NB4 (cell line): ENCODE results near the gene PHRF1.

Experiments
- DNase-seq: peaks from one replicate; pipeline ENCODE4 v3.0.0; 2010; ENCODE audit warnings: low read depth
- H3K4me3 ChIP-seq: one replicate; pipeline ENCODE4 v1.5.1; 2011; ENCODE audit warnings: mild to moderate bottlenecking, low read depth, low read length, moderate library complexity
- MYC ChIP-seq: IDR thresholded peaks from 2 replicates; pipeline ENCODE4 v1.6.1; 2011; ENCODE audit warnings: low read depth, low read length
- POLR2A ChIP-seq: IDR thresholded peaks from 2 replicates; pipeline ENCODE4 v1.6.1; 2011; ENCODE audit warnings: mild to moderate bottlenecking; ENCODE audit not compliant: insufficient read length; ENCODE audit errors: extremely low read depth
- TF ChIP-seq, protein P1 (sequence below): IDR thresholded peaks from one replicate; pipeline ENCODE4 v1.5.1; 2012; ENCODE audit warnings: low read depth, low read length
- TF ChIP-seq, protein P2 (sequence below): IDR thresholded peaks from 2 replicates; pipeline ENCODE4 v1.6.1; 2011; ENCODE audit warnings: low read depth, low read length

Gene PHRF1

GRCh38 chr11:618856-619627 is 42.8 kb downstream of the PHRF1 start:
- no peak for DNase-seq
- no peak overlapping the region for H3K4me3 ChIP-seq
- TF ChIP-seq, protein P1, sequence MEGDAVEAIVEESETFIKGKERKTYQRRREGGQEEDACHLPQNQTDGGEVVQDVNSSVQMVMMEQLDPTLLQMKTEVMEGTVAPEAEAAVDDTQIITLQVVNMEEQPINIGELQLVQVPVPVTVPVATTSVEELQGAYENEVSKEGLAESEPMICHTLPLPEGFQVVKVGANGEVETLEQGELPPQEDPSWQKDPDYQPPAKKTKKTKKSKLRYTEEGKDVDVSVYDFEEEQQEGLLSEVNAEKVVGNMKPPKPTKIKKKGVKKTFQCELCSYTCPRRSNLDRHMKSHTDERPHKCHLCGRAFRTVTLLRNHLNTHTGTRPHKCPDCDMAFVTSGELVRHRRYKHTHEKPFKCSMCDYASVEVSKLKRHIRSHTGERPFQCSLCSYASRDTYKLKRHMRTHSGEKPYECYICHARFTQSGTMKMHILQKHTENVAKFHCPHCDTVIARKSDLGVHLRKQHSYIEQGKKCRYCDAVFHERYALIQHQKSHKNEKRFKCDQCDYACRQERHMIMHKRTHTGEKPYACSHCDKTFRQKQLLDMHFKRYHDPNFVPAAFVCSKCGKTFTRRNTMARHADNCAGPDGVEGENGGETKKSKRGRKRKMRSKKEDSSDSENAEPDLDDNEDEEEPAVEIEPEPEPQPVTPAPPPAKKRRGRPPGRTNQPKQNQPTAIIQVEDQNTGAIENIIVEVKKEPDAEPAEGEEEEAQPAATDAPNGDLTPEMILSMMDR = no peak
- TF ChIP-seq MYC (no peak), POLR2A (no peak)
- TF ChIP-seq, protein P2, sequence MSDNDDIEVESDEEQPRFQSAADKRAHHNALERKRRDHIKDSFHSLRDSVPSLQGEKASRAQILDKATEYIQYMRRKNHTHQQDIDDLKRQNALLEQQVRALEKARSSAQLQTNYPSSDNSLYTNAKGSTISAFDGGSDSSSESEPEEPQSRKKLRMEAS = no peak

DNA sequence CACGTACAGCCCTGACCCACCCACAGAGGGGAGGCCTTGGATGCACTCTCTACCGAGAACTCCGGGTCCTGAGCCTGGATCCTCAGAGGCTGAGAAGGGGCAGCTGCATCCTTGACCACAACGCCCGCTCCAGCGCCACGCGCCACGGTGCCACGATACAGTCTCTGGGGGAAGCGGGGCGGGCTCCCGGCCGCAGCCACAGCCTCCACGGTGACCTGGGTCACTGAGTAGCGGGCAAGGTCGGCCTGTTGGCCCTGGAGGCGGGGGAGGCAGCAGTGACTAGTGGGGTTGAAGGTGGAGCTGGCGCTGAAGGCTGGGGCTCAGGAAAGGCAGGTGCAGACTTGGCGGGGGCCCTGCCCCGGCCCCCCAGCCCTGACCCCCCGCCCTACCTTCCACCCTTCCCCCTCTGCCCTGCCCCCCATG is 43.4 kb downstream of the PHRF1 start:
- TF ChIP-seq, protein P1 = no peak
- no peak for TF ChIP-seq MYC
- TF ChIP-seq, protein P2 = no peak
- no peak for TF ChIP-seq POLR2A
- no peak overlapping the region for H3K4me3 ChIP-seq
- DNase-seq = no peak

DNA sequence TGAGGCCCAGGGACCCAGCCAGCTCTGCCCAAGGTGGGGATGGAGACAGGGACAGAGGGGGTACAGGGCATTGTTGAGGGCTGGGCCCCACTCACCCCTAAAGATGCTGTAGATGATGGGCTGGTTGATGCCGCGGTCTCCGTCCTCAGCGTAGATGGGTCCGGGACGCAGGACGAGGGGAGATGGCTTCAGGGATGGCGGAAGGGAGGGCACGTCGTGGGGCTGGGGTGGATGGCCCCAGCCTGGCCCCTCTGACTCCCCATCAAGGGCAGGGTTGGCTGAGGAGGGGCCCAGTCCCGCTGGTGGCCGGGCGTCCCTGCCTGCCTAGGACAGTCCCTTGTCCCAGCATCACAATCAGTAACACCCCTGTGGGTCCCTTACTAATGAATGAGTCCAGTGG is 43.9 kb downstream of the PHRF1 start:
- TF ChIP-seq, protein P1 = no peak
- no peak for TF ChIP-seq MYC
- TF ChIP-seq, protein P2 = no peak
- TF ChIP-seq POLR2A = no peak
- DNase-seq = no peak
- no peak overlapping the region for H3K4me3 ChIP-seq

DNA sequence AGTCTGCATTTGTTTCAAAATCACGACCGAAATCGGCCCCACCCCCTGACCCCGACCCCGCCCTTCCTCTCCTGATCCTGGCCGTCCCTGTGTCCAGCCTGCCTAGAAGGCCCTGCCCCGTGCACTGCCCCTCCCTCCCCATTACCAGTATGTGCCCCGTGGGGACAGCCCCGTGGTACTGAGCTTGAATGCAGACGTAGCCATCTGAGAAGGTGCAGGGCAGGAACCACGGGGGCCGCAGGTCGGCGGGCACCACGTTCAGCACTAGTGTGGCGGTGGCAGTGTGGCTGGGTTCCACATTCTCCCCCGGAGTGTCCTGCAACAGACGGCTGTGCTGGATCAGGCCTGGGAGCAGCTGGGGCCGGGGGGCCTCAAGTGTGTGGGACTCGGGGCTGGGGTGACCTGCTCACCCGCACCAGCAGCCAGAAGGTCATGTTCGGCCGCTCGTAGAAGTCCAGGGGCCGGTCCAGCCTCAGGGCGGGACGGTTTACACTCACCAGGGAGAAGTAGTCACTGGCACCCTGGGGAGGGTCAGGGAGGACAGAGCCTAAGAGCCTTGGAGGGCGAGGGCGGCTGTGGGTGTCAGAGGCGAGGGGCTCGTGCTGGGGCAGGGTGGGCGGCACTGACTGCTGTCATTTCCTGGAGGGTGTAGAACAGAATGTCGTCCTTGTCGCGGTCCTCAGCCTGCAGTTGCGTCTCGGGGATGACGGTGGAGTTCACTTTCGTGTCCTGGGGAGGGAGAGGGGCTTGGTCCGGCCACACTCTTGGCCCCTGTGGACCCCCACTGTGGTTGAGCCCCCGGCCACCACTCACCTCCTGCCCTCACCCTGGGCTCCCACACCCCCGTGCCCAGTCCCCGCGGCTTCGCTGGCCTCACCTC is 44.9 kb downstream of the PHRF1 start:
- no peak for TF ChIP-seq POLR2A
- TF ChIP-seq, protein P2 = no peak
- TF ChIP-seq MYC = no peak
- TF ChIP-seq, protein P1 = no peak
- H3K4me3 ChIP-seq = no peak overlapping the region
- no peak for DNase-seq

- no peak overlapping the region for H3K4me3 ChIP-seq
Measured at GRCh38 chr11:621838-622237, 45.6 kb downstream of the PHRF1 start.

More at GRCh38 chr11:621838-622237, 45.6 kb downstream of the PHRF1 start:
- DNase-seq = no peak
- TF ChIP-seq MYC (no peak), POLR2A (no peak)
- TF ChIP-seq, protein P2 = no peak
- TF ChIP-seq, protein P1 = no peak
